ENCODE data around the gene IL4.

IL4 gene

GRCh38 chr5:132658381-132659302, 15.1 kb upstream of the IL4 start:
- DNase-seq (ENCODE audit: low spot score) = no peak

GRCh38 chr5:132659598-132660493, 13.9 kb upstream of the IL4 start:
- no peak for DNase-seq (ENCODE audit: low spot score)

- DNase-seq (ENCODE audit: low spot score) = no peak
These were observed 12.4 kb upstream of the IL4 start for GRCh38 chr5:132661231-132662003.

GRCh38 chr5:132662004-132662401, 11.8 kb upstream of the IL4 start:
- no peak for DNase-seq (ENCODE audit: low spot score)

- no peak for DNase-seq (ENCODE audit: low spot score)
These were observed 10.6 kb upstream of the IL4 start for GRCh38 chr5:132662925-132663770.

- no peak for DNase-seq (ENCODE audit: low spot score)
These were observed 9.8 kb upstream of the IL4 start for GRCh38 chr5:132663771-132664695.

GRCh38 chr5:132664696-132665209, 9.0 kb upstream of the IL4 start:
- no peak for DNase-seq (ENCODE audit: low spot score)

- DNase-seq (ENCODE audit: low spot score) = no peak
These were observed 8.2 kb upstream of the IL4 start for GRCh38 chr5:132665574-132666080.

- no peak for DNase-seq (ENCODE audit: low spot score)
These were observed 7.3 kb upstream of the IL4 start for GRCh38 chr5:132666310-132667123.

GRCh38 chr5:132667309-132667708, 6.5 kb upstream of the IL4 start:
- DNase-seq (ENCODE audit: low spot score) = no peak

GRCh38 chr5:132667761-132668705, 5.8 kb upstream of the IL4 start:
- no peak for DNase-seq (ENCODE audit: low spot score)

GRCh38 chr5:132668706-132669454, 4.9 kb upstream of the IL4 start:
- DNase-seq (ENCODE audit: low spot score) = no peak

- DNase-seq (ENCODE audit: low spot score) = no peak
These were observed 4.4 kb upstream of the IL4 start for GRCh38 chr5:132669455-132669820.

- DNase-seq (ENCODE audit: low spot score) = no peak
These were observed 3.6 kb upstream of the IL4 start for GRCh38 chr5:132669966-132670882.

- DNase-seq (ENCODE audit: low spot score) = no peak
These were observed 2.8 kb upstream of the IL4 start for GRCh38 chr5:132671000-132671399.

GRCh38 chr5:132673488-132673887, 301 bp upstream of the IL4 start:
- DNase-seq (ENCODE audit: low spot score) = no peak

Measured in CD4-positive, alpha-beta T cell treated with Interleukin-6 at 100 ng/mL for 8 hours (primary cell).